GM18861 (cell line): Measurements from ENCODE around the gene SLC25A10.
"Not testable (repeated sequence)": the region's sequence is repeated elsewhere in the genome, so short reads cannot be mapped to it uniquely, and the experiment has no call there.

ENCODE experiments used
- ATAC-seq: cut with Tn5 transposase; IDR thresholded peaks from one replicate; pipeline ENCODE4 v1.9.1; 2021; ENCODE audit not compliant: unreplicated experiment

Gene SLC25A10

GRCh38 chr17:81719410-81720266 is 7.6 kb downstream of the SLC25A10 start:
- ATAC-seq: no peak

- ATAC-seq: no peak
These were observed 8.4 kb downstream of the SLC25A10 start for GRCh38 chr17:81720267-81721071.

GRCh38 chr17:81722184-81723120 is 10.4 kb downstream of the SLC25A10 start:
- ATAC-seq: no peak

GRCh38 chr17:81723651-81724209 is 11.6 kb downstream of the SLC25A10 start:
- ATAC-seq: no peak

- no peak for ATAC-seq
These were observed 13.4 kb downstream of the SLC25A10 start for GRCh38 chr17:81725439-81725838.

GRCh38 chr17:81726004-81726403 is 13.9 kb downstream of the SLC25A10 start:
- no peak for ATAC-seq

GRCh38 chr17:81727324-81728031 is 15.4 kb downstream of the SLC25A10 start:
- no peak for ATAC-seq

GRCh38 chr17:81733507-81734404 is 21.7 kb downstream of the SLC25A10 start:
- no peak for ATAC-seq

GRCh38 chr17:81734405-81735263 is 22.6 kb downstream of the SLC25A10 start:
- ATAC-seq: no peak

- no peak for ATAC-seq
These were observed 23.4 kb downstream of the SLC25A10 start for GRCh38 chr17:81735264-81736102.

- ATAC-seq: no peak
These were observed 26.1 kb downstream of the SLC25A10 start for GRCh38 chr17:81737947-81738800.

- ATAC-seq: no peak
These were observed 26.8 kb downstream of the SLC25A10 start for GRCh38 chr17:81738801-81739393.

- ATAC-seq: not testable (repeated sequence)
These were observed 27.5 kb downstream of the SLC25A10 start for GRCh38 chr17:81739593-81739992.

- no peak for ATAC-seq
These were observed 28.4 kb downstream of the SLC25A10 start for GRCh38 chr17:81740395-81740961.

GRCh38 chr17:81741049-81741593 is 29.0 kb downstream of the SLC25A10 start:
- no peak for ATAC-seq
